ENCODE data around the gene CPZ.

CPZ gene

GRCh38 chr4:8637456-8637984 lies 45.0 kb downstream of the CPZ start:
- CTCF ChIA-PET = no interaction called here
- POLR2A ChIA-PET (ENCODE audit: low non-redundant PET) = no interaction called here

GRCh38 chr4:8639021-8639420 lies 46.5 kb downstream of the CPZ start:
- no peak for TF ChIP-seq CTCF (conservative IDR thresholded peaks at IDR 0.05; ENCODE audit: low read depth)
- no peak overlapping the region for H3K27ac ChIP-seq
- ChIA-PET CTCF (interaction anchor here (0.7 kb wide), 1 partner anchor 159 kb away, joined by 3 read pairs; no protein-coding TSS in a partner anchor), POLR2A (ENCODE audit: low non-redundant PET) (no interaction called here)
- DNase-seq (ENCODE audit: low spot score) = no peak

More at GRCh38 chr4:8637456-8637984, 45.0 kb downstream of the CPZ start:
- DNase-seq (ENCODE audit: low spot score) = no peak
- no peak overlapping the region for H3K27ac ChIP-seq
- TF ChIP-seq CTCF (conservative IDR thresholded peaks at IDR 0.05; ENCODE audit: low read depth) = no peak

GRCh38 chr4:8639777-8640720 lies 47.5 kb downstream of the CPZ start:
- no peak for DNase-seq (ENCODE audit: low spot score)
- TF ChIP-seq CTCF (conservative IDR thresholded peaks at IDR 0.05; ENCODE audit: low read depth) = no peak
- H3K27ac ChIP-seq = no peak overlapping the region
- ChIA-PET POLR2A (ENCODE audit: low non-redundant PET) (no interaction called here), CTCF (no interaction called here)

GRCh38 chr4:8640816-8641215 lies 48.3 kb downstream of the CPZ start:
- ChIA-PET CTCF (no interaction called here), POLR2A (ENCODE audit: low non-redundant PET) (no interaction called here)
- H3K27ac ChIP-seq = no peak overlapping the region
- no peak for DNase-seq (ENCODE audit: low spot score)
- TF ChIP-seq CTCF (conservative IDR thresholded peaks at IDR 0.05; ENCODE audit: low read depth) = no peak

- no peak overlapping the region for H3K27ac ChIP-seq
- DNase-seq (ENCODE audit: low spot score) = no peak
- POLR2A ChIA-PET (ENCODE audit: low non-redundant PET) = no interaction called here
- TF ChIP-seq CTCF (conservative IDR thresholded peaks at IDR 0.05; ENCODE audit: low read depth) = no peak
- CTCF ChIA-PET = no interaction called here
Observed at GRCh38 chr4:8641256-8641655, 48.7 kb downstream of the CPZ start.

GRCh38 chr4:8641931-8642650 lies 49.5 kb downstream of the CPZ start:
- DNase-seq (ENCODE audit: low spot score) = no peak
- no peak for TF ChIP-seq CTCF (conservative IDR thresholded peaks at IDR 0.05; ENCODE audit: low read depth)
- ChIA-PET POLR2A (ENCODE audit: low non-redundant PET) (no interaction called here), CTCF (interaction anchor here (0.6 kb wide), 1 partner anchor 9 kb away, joined by 3 read pairs; no protein-coding TSS in a partner anchor)
- H3K27ac ChIP-seq = no peak overlapping the region
